GM12891 (cell line): ENCODE results near the gene HMCN1.

Experiments
- DNase-seq: peaks from one replicate; pipeline ENCODE4 v3.0.0; 2011; ENCODE audit warnings: low spot score; ENCODE audit not compliant: insufficient read length
- FAIRE-seq: peaks from 2 replicates; lab custom pipeline; 2011; peaks lifted over from hg19 to GRCh38; lab: Jason Lieb, UNC
- PAX5 ChIP-seq: IDR thresholded peaks from 2 replicates; pipeline ENCODE4 v1.6.1; 2011; ENCODE audit warnings: low read length, moderate library complexity, mild to moderate bottlenecking; ENCODE audit not compliant: insufficient read depth, severe bottlenecking
- POLR2A ChIP-seq: IDR thresholded peaks from 2 replicates; pipeline ENCODE4 v1.6.1; 2011; ENCODE audit warnings: low read depth, low read length, control low read depth
- POLR2AphosphoS5 ChIP-seq: IDR thresholded peaks from 2 replicates; pipeline ENCODE4 v1.6.1; 2011; ENCODE audit warnings: low read depth, low read length, control low read depth
- POU2F2 ChIP-seq: IDR thresholded peaks from 2 replicates; pipeline ENCODE4 v1.6.1; 2011; ENCODE audit warnings: low read depth, mild to moderate bottlenecking, control low read depth, low read length, moderate library complexity
- SPI1 ChIP-seq: IDR thresholded peaks from 2 replicates; pipeline ENCODE4 v1.6.1; 2011; ENCODE audit warnings: low read depth, low read length, control low read depth
- TAF1 ChIP-seq: IDR thresholded peaks from 2 replicates; pipeline ENCODE4 v1.6.1; 2011; ENCODE audit warnings: low read depth, low read length, control low read depth

HMCN1 gene

GRCh38 chr1:186086583-186086982, 352.4 kb downstream of the HMCN1 start:
- DNase-seq (no peak), FAIRE-seq (no peak)
- TF ChIP-seq POLR2AphosphoS5: no peak

- no peak for FAIRE-seq
- TF ChIP-seq POLR2AphosphoS5: no peak
- no peak for TF ChIP-seq PAX5
- TF ChIP-seq SPI1: no peak
- TF ChIP-seq TAF1: no peak
- no peak for TF ChIP-seq POLR2A
- TF ChIP-seq POU2F2: no peak
- DNase-seq: no peak
These were observed 355.7 kb downstream of the HMCN1 start for GRCh38 chr1:186089940-186090339.

GRCh38 chr1:186091222-186091720, 357.1 kb downstream of the HMCN1 start:
- FAIRE-seq: no peak
- no peak for TF ChIP-seq PAX5
- TF ChIP-seq TAF1: no peak
- TF ChIP-seq POLR2AphosphoS5: no peak
- TF ChIP-seq POU2F2: no peak
- no peak for TF ChIP-seq POLR2A
- no peak for TF ChIP-seq SPI1
- no peak for DNase-seq

GRCh38 chr1:186093437-186093836, 359.2 kb downstream of the HMCN1 start:
- TF ChIP-seq POLR2AphosphoS5 (no peak), SPI1 (no peak), POU2F2 (no peak), POLR2A (no peak), TAF1 (no peak), PAX5 (no peak)
- FAIRE-seq (no peak), DNase-seq (no peak)

- no peak for FAIRE-seq
- DNase-seq: no peak
- no peak for TF ChIP-seq SPI1
- no peak for TF ChIP-seq POLR2A
- no peak for TF ChIP-seq TAF1
- TF ChIP-seq POU2F2: no peak
- TF ChIP-seq POLR2AphosphoS5: no peak
- no peak for TF ChIP-seq PAX5
These were observed 360.0 kb downstream of the HMCN1 start for GRCh38 chr1:186094172-186094571.

GRCh38 chr1:186099336-186100104, 365.3 kb downstream of the HMCN1 start:
- no peak for FAIRE-seq
- no peak for DNase-seq
- no peak for TF ChIP-seq TAF1

- no peak for FAIRE-seq
- no peak for DNase-seq
- TF ChIP-seq PAX5 (no peak), POU2F2 (no peak), TAF1 (no peak), POLR2A (no peak), POLR2AphosphoS5 (no peak), SPI1 (no peak)
These were observed 367.9 kb downstream of the HMCN1 start for GRCh38 chr1:186102107-186102506.

- no peak for DNase-seq
- TF ChIP-seq SPI1 (no peak), POU2F2 (no peak), PAX5 (no peak), TAF1 (no peak), POLR2A (no peak), POLR2AphosphoS5 (no peak)
- no peak for FAIRE-seq
These were observed 368.5 kb downstream of the HMCN1 start for GRCh38 chr1:186102547-186103148.

GRCh38 chr1:186104459-186104858, 370.3 kb downstream of the HMCN1 start:
- TF ChIP-seq POU2F2 (no peak), POLR2A (no peak), POLR2AphosphoS5 (no peak), TAF1 (no peak), PAX5 (no peak), SPI1 (no peak)
- DNase-seq (no peak), FAIRE-seq (no peak)

- no peak for TF ChIP-seq POLR2A
- TF ChIP-seq POU2F2: no peak
- TF ChIP-seq POLR2AphosphoS5: no peak
- TF ChIP-seq TAF1: no peak
- DNase-seq: no peak
- no peak for FAIRE-seq
These were observed 378.1 kb downstream of the HMCN1 start for GRCh38 chr1:186112280-186112679.
